NCI-H2081 (cell line): Measurements from ENCODE around the gene HYI.
A peak's percentile ranks its signal among the peaks of the same experiment; 100 is the strongest.
"Not testable (repeated sequence)": the region's sequence is repeated elsewhere in the genome, so short reads cannot be mapped to it uniquely, and the experiment has no call there.

Experiments used
- DNase-seq, 2 experiments: peaks; one replicate each; lab custom pipeline; 2025; lab: John Stamatoyannopoulos, UW

The HYI gene

GRCh38 chr1:43453442-43454269, at the start of gene HYI:
HYI (minus strand) TSS chr1:43453931; CDS start chr1:43453793, 138 bp downstream.
- DNase-seq, result peak; percentile 83 to 85

- not testable (repeated sequence) for DNase-seq
These were observed 48.1 kb upstream of the HYI start for GRCh38 chr1:43501806-43502205.

DNA sequence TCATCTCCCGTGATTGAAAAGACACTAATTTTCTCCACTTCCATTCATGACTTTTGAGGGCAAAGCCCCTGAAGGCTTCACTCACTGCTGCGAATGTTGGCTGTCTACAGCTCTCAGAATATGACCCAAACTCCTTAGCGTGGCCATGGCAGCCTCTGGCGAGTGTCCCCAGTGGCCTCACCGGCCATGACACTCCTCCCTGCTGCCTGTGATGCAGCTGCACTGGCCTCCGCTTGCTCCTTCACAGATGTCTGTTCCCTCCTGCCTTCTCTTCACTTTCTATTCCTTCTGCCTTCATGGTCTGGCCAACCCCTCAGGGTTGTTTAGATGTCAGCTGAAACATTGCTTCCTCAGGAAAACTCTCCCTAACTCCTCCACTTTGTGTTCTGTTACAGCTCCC, 46.2 kb upstream of the HYI start:
- DNase-seq, result no peak

DNA sequence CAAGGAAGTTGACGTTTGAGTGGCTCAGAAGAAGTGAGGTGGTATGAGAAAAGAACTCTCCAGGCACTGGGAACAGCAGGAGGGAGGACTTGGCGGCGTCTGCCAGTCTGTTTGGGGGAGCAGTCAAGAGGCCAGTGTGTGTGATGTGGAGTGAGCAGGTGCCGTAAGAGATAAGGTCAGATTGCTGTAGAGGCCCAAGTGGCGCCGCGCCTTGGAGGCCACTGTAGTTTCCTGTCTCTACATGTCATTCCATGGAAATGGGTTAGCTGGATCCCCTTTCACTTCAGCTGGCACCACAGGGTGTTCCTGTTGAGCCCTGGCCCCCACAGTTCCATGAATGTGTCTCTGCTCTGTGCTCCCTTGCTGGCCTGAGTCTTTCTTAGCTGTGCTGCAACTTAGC, 41.5 kb upstream of the HYI start:
- DNase-seq, result no peak

DNA sequence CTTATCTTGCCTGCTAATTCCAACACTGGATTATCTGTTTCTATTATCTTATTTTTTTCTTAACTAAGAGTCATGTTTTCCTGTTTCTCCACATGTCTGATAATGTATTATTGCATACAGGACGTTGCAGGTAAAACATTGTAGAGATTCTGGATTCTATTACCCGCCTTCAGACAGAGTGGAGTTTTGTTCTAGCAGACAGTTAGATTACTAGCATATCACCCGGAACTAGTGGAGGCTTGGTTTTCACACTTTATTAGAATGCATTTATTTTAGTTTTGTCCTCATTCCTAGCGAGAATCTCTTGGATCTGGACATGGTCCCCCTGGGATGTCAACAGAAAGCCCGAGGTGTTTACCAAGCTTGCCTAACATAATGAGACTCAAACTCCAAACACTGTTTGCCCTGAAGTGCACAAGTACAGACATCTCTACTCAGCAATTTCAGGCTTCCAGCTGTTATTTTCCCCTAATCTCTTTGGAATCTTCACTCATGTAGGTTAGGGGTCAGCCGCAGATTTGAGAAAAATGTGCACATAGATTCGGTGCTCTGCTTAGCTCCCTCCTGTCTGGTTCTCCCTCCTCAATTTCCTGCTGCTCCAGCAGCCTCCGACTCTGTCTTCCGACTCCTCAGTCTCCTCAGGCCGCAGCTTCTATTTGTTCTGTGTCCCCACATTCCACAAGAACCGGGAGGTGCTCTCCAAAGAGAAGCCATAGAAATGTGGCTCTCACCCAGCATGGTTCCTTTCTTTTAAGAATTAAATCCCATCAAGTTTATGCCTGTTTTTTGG, 40.1 kb upstream of the HYI start:
- DNase-seq, result no peak

GRCh38 chr1:43492826-43493225, 39.1 kb upstream of the HYI start:
- no peak for DNase-seq

DNA sequence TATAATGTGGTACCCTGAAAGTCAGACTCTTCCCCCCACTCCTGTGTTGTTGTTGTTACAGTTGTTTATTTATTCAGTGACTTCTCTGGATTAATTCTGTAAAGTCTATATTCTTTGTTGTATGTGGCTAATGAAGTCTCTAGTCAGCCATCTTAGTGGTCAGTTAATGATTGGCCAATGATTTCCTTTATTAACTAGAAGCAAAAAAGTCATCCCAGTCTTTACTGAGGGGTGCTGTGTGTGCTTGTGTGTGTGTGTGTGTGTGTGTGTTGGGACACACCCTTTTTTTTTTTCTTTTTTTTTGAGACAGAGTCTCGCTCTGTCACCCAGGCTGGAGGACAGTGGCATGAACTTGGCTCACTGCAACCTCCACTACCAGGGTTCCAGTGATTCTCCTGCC, 37.3 kb upstream of the HYI start:
- no peak for DNase-seq

DNA sequence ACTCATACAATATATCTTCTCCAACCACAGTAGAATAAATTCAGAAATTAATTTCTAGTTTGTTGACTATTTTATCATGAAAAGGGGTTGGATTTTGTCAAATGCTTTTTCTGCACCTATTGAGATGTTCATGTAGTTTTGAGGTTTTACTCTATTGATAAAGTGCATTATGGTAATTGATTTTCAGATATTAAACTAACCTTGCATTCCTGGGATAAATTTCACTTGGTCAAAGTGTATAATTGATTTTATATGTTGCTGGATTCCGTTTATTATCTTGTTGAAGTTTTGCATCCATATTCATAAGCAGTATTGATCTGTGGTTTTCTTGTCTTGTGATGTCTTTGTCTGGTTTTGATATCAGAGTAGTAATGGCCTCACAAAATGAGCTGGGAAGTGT, 34.4 kb upstream of the HYI start:
- DNase-seq, result no peak

- no peak for DNase-seq
These were observed 30.6 kb upstream of the HYI start for GRCh38 chr1:43484367-43484766.

DNA sequence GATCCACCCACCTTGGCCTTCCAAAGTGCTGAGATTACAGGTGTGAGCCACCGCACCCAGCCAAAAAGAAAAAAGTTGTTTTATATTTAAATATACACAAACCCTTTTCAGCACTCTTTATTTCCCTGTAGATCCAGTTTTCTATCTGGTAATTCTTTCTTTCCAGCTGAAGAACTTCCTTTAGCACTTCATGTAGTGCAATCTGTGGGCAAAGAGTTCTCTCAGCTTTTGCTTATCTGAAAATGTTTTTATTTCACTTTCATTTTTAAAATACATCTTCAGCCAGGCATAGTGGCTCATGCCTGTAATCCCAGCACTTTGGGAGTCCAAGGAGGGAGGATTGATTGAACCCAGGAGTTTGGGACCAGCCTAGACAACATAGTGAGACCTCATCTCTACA, 28.5 kb upstream of the HYI start:
- no peak for DNase-seq

DNA sequence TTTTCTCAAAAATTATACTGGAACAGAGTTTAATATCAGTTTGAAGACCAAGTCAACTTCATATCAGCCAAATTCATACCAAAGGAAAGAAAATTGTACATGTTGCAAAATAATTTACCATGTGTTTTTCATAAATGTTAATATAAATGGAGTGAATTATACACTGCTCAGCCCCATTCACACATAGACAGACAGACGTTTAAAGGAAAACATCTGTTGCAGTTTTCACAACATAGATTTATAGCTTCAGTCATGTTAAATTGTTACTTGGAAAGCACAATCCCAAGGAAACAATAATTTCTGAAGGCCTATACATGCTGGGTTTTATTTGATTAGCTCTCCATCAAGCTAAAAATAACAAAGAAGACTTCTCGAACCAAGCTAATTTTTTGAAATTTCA, 27.8 kb upstream of the HYI start:
- no peak for DNase-seq

- DNase-seq, result no peak
These were observed 25.7 kb upstream of the HYI start for GRCh38 chr1:43479414-43479813.

GRCh38 chr1:43477716-43478115, 24.0 kb upstream of the HYI start:
- no peak for DNase-seq

- DNase-seq, result not testable (repeated sequence)
These were observed 22.1 kb upstream of the HYI start for GRCh38 chr1:43475611-43476401.

GRCh38 chr1:43473463-43473862, 19.7 kb upstream of the HYI start:
- no peak for DNase-seq

- not testable (repeated sequence) for DNase-seq
These were observed 18.9 kb upstream of the HYI start for GRCh38 chr1:43472463-43473151.

GRCh38 chr1:43472087-43472462, 18.3 kb upstream of the HYI start:
- DNase-seq, result no peak

DNA sequence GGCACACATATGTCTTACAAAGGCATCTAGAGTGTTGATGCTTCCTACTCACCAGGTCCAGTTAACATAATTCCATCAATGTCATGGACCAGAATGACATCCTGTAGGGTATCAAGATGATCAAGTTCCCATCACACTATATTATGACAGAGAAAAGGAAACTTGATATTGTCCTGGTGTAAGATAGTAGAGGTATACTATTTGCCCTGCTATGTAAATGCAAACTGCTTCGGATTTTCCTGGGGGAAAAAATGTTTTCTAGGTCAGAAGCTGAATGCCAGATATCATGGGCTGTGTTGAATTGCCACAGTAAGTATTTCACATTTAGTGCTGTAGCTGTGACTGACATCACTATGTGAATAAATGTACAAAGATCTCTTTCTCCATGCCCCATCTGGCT, 16.2 kb upstream of the HYI start:
- DNase-seq, result no peak

GRCh38 chr1:43468414-43468813, 14.7 kb upstream of the HYI start:
- no peak for DNase-seq

DNA sequence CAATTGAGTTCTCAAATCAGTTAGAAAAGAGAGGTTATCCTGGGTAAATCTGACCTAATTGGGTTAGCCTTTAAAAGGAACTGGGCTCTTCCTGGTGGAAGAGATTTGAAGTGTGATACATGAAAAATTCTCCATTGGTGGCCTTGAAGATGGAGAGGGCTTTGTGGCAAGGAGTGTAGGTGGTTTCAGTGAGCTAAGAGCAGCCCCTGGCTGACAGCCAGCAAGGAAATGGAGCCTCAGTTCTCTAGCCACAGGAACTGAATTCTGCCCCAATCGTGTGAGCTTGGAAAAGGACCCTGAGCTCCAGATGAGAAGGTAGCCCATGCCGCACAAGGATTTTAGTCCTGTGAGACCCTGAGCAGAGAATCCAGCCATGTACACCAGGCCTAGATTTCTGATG, 12.7 kb upstream of the HYI start:
- no peak for DNase-seq

DNA sequence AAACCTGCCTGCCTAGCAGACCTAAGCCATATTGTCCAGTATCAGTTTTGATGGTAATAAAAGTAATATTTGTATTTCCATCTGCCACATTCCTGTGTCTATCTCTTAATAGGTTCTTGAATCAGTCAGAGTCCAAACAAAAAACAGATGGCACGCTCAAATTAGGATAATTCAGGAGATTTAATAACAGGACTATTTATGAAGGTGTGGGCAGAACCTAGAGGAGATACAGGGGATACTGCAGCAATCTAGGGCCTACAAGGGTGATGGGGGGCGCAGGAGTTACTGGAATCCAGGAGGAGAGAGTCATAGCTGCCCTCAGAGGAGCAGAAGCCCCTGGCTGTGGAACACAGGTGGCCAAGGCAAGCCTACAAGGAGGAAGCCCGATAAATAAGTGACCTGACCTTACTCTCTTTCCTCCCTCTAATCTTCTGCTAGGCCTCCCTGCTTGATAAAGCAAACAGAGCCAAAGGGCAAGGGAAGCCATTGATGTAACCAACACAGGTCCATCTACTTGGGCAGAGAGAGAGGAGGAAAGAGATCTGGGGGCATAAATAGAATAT, 11.9 kb upstream of the HYI start:
- DNase-seq, result no peak
